DLD1 (cell line): ENCODE measurements around the gene SYNE1.

Source experiments
- in situ Hi-C: cut with HindIII; loops from 2 replicates; pipeline ENCODE4 v1.10.0; 2017; ENCODE audit warnings: low sequenced_read_pairs

The SYNE1 gene

GRCh38 chr6:152118678-152119077, 518.5 kb downstream of the SYNE1 start:
- in situ Hi-C loops, result no loop called here

- in situ Hi-C loops, result no loop called here
Observed at GRCh38 chr6:152118224-152118623, 518.9 kb downstream of the SYNE1 start.

DNA sequence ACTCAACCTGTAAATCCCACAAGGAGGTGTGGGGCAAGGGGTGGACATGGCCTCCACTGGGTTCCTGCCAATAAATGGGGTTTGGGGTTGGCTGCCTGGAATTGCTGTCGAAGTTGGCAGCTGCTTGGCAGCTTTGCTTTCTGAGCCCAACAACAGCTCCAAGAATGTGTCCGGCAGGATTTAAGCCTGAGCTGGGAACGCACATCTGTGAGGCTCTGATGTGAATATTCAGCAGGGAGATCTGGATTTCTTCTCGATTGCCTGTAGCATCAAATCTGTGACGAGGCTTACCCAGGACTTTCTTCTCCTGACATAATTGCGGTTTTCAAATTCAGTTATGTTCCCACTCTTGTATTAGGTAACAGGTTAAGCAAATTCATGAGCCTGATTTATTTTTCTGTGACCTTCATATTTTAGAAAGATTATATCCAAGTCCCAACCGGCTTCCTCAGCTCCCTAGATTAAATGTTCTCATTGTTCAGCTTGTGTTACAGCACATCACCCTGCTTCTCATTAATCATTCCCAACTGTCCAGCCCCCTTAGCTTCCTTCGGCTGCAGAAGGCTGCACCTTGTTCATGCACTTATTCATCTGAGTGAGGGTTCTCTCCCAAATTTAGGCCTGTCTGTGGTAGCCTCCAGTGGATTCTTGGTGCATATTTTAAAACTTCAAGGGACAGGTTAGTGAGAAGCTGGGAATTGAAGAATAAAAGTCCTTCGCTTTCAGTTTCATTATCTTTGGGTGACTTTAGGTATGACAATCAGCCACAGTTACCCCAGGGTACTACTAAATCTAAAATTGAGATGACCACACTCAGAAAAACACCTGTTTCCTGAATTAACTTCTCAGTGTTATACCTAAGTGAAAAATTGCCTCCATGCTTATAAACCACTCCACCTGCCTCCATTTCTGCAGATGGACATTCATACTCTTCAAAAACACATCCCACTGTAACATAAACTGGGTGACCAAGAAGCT, 519.7 kb downstream of the SYNE1 start:
- in situ Hi-C loops, result no loop called here

- in situ Hi-C loops, result no loop called here
Observed at GRCh38 chr6:152112491-152113261, 524.5 kb downstream of the SYNE1 start.

GRCh38 chr6:152110886-152111820, 526.0 kb downstream of the SYNE1 start:
- in situ Hi-C loops, result no loop called here

- in situ Hi-C loops, result no loop called here
Observed at GRCh38 chr6:152107973-152108372, 529.2 kb downstream of the SYNE1 start.

GRCh38 chr6:152100183-152100618, 537.0 kb downstream of the SYNE1 start:
- in situ Hi-C loops, result no loop called here

DNA sequence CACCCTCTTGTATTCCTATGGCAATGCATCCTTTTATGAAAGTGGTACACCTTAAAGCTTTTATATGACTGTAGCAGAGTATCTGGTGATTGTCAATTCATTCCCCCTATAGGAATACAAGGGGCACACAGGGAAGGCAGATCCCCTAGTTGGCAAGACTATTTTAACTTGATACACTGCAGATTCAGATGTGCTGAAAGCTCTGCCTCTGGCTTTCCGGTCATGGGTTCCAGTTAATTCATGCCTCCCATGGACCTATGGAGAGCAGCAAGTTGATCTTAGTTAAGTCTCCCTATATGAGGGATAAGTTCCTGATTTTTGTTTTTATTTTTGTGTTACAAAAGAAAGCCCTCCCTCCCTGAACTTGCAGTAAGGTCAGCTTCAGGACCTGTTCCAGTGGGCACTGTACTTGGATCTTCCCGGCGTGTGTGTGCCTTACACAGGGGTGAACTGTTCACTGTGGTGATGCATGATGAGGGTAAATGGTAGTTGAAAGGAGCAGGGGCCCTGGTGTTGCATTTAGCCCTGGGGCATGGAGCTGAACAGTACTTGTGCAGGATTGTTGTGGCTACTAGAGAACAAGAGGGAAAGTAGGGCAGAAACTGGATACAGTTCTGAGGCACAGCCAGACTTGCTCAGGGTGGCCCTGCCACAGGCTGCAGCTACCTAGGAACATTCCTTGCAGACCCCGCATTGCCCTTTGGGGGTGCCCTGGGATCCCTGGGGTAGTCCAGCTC, 537.5 kb downstream of the SYNE1 start:
- in situ Hi-C loops, result no loop called here

DNA sequence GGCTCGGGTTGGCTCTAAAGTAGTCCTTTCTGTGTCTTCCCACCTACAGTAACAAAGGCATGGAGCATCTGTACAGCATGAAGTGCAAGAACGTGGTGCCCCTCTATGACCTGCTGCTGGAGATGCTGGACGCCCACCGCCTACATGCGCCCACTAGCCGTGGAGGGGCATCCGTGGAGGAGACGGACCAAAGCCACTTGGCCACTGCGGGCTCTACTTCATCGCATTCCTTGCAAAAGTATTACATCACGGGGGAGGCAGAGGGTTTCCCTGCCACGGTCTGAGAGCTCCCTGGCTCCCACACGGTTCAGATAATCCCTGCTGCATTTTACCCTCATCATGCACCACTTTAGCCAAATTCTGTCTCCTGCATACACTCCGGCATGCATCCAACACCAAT, 538.5 kb downstream of the SYNE1 start:
- in situ Hi-C loops, result no loop called here

DNA sequence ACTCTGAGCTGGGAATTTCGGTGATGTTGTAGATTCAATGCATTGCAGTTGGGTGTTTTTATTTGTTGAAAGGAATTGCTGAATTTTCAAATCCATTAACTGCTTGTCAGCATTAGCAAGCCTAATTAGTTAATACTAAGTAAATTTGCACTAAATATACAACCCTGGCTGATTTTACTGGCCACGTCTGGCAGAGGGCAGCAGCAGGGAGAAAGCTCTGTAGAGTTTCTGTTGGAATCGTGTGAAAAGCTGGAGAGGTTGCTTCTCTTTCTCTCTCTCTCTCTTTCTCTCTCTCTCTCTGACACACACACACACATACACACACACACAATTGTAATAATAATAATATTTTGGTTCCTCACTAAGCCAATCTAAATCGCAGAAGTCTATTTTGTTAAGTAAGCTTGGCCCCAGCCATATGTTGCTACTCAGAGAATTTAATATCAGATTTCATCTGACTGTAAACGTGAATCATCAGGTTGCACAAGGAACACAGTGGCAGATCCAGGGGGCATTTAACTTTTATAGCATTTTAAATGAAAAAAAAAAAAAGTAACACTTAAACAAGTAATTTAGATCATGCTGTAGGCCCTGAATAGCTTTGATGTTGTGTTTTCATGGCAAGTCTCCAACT, 540.2 kb downstream of the SYNE1 start:
- in situ Hi-C loops, result no loop called here

- in situ Hi-C loops, result no loop called here
Observed at GRCh38 chr6:152094992-152095592, 542.1 kb downstream of the SYNE1 start.

DNA sequence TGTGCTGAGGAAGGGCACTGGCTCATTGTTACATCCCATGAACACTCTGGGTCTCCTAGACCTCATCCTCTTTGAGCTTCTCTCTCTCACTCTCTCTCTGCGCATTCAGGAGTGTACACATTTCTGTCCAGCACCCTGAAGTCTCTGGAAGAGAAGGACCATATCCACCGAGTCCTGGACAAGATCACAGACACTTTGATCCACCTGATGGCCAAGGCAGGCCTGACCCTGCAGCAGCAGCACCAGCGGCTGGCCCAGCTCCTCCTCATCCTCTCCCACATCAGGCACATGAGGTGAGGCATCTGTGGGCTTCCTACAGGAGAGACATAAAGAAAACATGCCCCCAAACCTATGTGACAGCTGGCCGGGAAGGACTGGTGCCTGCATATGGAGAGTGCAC, 542.9 kb downstream of the SYNE1 start:
- in situ Hi-C loops, result no loop called here

DNA sequence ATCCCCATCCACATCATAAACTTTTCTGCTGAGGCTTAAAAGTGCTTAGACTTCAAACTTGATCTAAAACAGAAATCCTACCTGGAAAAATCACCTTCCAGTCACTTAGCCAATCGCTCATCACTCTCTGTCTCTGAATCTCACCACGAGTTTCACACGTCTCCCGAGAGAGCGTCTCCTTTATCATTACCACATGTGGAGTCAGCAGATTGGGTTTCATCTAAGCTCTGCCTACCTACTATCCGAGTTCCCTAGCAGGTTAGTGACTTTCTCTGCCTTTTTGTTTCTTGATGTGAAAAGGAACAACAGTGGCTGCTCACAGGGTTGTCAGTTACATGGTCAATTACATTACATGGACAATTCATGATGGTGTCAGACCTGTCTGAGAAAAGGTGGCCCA, 543.5 kb downstream of the SYNE1 start:
- in situ Hi-C loops, result no loop called here

- in situ Hi-C loops, result no loop called here
Observed at GRCh38 chr6:152091851-152092341, 545.3 kb downstream of the SYNE1 start.

- in situ Hi-C loops, result no loop called here
Observed at GRCh38 chr6:152091201-152091600, 546.0 kb downstream of the SYNE1 start.

DNA sequence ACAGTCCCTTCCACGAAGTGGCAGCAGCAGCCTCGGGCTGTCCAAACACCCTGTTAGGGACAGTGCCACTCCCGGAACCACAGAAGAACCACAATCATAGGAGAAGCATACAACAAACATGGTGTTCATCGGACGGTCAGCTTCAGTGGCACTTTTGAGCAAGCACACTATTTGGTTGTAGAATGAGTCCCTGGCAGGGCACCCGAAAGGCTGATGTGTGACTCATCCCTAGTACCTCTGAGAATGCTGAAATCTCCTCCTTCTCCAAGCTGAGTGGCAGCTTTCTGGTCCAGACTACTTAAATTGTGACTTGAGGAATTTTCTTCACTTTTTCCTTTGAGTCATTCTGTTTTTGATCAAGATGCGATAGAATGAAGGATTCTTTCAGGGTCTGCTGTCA, 547.2 kb downstream of the SYNE1 start:
- in situ Hi-C loops, result no loop called here

DNA sequence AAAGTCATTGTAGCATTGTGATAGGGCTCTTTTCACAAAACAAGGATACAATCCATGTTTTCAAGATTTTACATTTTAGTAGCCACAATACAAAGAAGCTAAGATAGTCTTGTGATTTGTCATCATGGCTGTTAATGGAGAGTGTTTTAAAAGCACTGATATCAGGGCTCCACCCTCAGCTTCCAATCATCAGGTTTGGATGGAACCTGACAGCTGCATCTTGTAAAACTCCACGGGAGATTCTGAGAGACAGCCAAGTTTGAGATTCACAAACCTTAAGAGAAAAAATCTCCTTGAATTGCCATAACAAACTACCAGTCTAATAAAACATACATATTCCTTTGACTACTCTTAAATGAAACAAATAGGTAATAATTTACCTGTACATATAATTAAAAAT, 549.5 kb downstream of the SYNE1 start:
- in situ Hi-C loops, result no loop called here

GRCh38 chr6:152087096-152087495, 550.1 kb downstream of the SYNE1 start:
- in situ Hi-C loops, result no loop called here
